Placental pericyte (primary cell): ENCODE measurements around the gene USP15. TPM values are rescaled to one million over a fixed set of nuclear protein-coding genes. Genes with fewer than 3 reads are reported as not detected.

ENCODE experiments used
- small RNA-seq: library from RNA; depleted of rRNA; stranded (forward); fragments of <200 nt; gene quantifications from one replicate; pipeline ENCODE3, GENCODE V24; 2012; ENCODE audit warnings: low replicate concordance
- total RNA-seq: library from RNA; depleted of rRNA; stranded (reverse); fragments of >200 nt; gene quantifications from 2 replicates; pipeline ENCODE4 v1.2.3, GENCODE V29; 2012

The USP15 gene
- total RNA-seq, result 53.2 and 61.4 TPM in 2 replicates

DNA sequence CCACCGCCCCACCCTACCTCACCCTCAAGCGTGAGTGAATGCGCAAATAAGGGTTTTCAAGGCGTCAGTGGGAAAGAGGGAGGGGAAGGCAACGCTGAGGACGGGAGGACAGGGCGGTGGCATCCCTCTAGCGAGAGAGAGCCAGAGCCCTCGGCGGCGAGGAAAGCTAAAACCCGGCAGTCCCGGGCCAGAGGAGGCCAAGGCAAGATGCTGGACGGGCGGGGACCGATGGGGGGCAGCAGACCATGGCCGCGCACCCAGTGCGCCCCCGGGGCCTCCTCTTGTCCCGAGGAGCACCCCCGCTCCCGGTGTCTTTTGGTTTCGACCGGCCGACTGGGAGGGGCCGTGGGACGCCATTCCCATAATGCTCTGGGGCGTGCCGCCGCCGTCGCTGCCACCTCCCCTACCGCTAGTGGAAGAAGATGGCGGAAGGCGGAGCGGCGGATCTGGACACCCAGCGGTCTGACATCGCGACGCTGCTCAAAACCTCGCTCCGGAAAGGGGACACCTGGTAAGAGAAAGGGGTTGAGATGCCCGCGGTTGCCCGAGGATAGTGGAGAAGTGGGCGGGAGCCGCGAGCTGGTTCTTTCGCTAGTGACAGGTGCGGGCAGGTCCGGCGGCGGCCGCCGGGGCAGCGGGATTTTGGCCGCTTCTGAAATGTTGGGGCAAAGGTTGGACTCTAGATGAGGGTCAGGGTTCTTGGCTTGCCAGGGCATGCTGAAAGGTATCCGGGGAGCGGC, at the start of gene USP15:
TSS of gene USP15 (plus strand) at position 412 of the 740 bp plus-strand sequence. CDS start at position 423, 11 bp downstream.

Small RNA genes lying within 50 kb of the gene (small RNA-seq; reads per million reads assigned to genes)
- gene RF00017 (not detected), gene RNU6-595P (not detected)

Other genes starting within 250 kb of the USP15 start
- gene MON2, start 206.4 kb downstream of the USP15 start, total RNA-seq, result 49.7 and 62.0 TPM in 2 replicates